ENCODE data around the gene ORAI3.

ORAI3 gene

DNA sequence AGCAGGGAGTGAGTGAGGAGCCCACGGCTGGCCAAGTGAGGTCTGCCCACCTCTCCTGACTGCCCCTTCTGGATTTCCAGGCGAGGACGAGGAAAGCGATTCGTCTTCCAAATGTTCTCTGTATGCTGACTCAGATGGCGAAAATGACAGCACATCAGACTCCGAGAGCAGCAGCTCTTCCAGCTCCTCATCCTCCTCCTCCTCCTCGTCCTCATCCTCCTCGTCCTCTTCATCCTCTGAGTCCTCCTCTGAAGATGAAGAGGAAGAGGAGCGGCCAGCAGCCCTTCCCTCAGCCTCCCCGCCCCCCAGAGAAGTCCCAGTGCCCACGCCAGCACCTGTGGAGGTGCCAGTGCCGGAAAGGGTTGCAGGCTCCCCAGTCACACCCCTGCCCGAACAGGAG, 22.4 kb downstream of the ORAI3 start:
- DNase-seq, result no peak

DNA sequence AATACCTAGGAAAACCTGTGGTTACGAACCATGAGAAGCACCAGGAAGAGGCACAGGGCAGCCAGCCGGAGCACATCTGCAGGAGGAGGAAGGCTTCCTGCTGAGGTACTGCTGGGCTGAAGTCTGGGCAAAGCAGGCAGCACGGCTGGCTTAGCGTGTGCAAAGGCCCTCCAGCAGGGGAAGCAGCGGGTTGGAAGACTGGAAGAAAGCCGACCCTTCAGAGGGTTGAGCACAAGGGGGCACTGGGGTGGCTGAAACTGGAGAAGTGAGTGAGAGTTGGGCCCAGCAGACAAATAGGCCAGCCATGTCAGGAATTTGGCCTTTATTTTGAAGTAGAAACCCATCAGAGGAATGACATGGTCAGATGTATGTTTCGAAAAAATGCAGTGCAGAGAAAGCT, 24.0 kb downstream of the ORAI3 start:
- DNase-seq, result no peak

DNA sequence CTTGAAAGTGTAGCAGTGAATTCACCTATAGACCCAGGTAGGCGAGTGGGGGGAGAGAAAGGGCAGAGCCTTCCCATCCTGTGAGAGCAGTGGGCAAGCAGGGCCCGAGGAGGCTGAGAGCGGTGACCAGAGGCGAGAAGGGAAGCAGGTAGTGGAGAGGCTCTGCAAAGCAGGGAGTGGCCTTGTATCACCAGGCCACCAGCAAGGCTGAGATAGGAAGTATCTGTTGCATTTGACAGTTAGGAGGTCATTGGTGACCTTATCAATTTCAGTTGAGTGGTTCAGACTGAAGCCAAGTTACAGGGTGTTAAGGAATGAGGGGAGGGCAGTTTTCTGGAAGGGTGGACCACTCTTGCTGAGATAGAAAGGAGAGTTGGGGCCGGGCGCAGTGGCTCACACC, 25.5 kb downstream of the ORAI3 start:
- no peak for DNase-seq

DNA sequence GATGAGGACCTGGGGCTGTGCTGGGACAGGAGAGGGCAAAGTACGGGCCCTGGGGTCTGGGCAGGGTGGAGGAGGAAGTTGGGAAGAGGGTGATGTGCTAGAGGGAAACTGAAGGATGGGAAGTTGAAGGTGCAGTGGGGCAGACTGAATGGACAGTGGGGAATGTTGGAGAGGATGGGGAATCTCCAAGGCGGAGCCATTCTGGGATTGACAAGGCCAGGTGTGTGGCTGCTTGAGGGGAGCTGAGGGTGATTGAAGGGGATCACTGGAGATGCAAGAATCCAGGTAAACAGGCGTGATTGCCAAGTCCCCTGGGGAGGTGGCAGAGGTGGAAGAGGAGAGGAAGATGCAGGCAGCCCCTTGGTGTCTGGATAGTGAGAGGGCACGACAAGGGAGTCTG, 27.6 kb downstream of the ORAI3 start:
- DNase-seq, result no peak

DNA sequence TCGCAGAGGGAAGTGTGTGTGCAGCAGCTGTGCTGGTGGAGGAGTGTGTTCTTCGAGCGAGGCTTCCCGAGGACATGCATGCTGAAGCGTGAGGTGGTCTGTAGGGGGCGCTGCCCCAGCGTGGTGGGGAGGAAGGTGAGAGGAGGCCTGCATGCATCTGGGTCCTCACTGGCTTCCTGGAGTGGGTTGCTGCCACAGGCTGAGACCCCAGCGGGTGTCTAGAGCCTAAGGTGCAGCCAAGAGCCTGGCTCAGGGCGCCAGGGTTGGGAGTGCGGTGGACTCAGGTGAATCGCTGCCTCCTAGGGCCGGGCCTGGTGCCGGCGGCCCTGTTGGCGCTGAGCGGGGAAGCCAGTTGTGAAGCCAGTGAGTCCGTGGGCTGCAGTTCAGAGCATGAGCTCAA, 28.6 kb downstream of the ORAI3 start:
- DNase-seq, result peak in 1 of 2 donors; percentile 34

DNA sequence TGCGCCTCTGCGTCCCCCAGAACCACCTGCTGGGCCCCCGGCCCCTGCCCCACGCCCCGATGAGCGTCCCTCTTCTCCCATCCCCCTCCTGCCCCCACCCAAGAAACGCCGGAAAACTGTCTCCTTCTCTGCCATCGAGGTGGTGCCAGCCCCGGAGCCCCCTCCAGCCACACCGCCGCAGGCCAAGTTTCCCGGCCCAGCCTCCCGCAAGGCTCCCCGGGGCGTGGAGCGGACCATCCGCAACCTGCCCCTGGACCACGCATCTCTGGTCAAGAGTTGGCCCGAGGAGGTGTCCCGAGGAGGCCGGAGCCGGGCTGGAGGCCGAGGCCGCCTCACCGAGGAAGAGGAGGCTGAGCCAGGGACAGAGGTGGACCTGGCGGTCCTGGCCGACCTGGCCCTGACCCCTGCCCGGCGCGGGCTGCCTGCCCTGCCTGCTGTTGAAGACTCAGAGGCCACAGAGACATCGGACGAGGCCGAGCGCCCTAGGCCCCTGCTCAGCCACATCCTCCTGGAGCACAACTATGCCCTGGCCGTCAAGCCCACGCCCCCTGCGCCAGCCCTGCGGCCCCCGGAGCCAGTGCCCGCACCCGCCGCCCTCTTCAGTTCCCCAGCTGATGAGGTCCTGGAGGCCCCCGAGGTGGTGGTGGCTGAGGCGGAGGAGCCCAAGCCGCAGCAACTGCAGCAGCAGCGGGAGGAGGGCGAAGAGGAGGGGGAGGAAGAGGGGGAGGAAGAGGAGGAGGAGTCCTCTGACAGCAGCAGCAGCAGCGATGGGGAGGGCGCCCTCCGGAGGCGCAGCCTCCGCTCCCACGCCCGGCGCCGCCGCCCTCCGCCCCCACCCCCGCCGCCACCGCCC, 30.5 kb downstream of the ORAI3 start:
- no peak for DNase-seq

DNA sequence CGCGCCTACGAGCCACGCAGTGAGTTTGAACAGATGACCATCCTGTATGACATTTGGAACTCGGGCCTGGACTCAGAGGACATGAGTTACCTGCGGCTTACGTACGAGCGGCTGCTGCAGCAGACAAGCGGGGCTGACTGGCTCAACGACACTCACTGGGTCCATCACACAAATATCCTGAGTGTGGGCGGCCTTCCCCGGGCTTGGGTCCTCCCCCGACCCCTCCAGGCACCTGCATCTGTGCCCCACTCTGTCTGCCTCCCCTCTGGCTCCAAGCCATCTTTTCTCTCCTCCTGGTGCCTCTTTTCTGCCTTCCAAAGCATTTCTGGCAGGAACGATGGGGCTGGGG, 31.1 kb downstream of the ORAI3 start:
- no peak for DNase-seq

DNA sequence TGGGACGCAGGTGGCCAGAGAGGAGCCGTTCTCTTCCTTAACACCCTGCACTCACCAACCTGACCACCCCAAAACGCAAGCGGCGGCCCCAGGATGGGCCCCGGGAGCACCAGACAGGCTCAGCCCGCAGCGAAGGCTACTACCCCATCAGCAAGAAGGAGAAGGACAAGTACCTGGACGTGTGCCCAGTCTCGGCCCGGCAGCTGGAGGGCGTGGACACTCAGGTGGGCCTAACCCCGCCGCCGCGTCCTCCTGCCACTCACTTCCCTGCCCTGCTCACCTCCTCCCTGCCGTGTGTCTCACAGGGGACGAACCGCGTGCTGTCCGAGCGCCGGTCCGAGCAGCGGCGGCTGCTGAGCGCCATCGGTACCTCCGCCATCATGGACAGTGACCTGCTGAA, 31.6 kb downstream of the ORAI3 start:
- DNase-seq, result no peak

DNA sequence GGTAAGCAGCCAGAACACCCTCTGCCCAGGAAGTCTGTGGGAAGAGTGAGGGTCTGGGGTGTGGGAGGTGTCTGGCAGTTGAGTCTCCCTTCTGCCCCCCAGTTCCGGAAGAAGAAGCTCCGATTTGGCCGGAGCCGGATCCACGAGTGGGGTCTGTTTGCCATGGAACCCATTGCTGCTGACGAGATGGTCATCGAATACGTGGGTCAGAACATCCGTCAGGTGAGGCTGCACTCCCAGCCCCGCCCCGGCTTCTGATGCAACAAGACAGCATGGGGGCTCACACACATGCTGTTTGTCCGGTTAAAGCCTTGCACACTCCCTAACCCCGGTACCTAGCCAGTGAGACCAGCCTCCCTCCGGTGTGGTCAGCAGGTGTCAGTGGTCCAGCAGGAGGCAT, 32.1 kb downstream of the ORAI3 start:
- no peak for DNase-seq

DNA sequence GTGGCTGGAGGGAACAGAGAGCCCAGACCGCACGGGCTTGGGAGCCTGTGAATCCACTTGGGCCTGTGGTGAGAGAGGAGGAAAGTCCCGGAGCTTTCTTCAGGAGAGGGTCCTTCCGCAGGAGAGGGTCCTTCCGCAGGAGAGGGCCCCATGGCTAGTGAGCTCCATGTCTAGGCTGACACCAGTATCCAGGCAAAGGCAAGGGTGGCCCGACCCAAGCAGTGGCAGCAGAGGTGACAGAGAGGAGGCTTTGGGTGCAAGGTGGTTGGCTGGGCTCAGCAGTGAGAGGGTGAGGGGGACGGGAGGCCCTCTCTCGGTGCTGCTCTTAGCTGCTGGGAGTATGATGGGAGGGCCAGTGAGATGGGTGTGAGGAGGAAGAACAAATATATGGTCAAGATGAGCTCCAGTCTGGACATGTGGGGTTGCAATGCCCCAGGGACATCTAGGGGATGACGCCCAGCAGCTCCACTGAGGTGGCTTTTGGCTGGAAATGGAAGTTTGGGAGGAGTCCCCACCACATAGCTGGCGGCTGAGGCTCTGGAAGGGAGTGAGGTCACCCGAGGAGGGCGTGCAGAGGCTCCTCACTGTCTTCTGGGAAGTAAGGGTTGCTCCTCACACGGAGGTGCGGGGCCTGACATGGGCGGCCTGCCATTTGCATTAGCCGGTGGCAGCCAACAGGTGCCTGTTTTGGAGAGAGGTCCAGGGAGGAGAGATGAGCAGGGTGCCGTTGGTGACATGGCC, 33.9 kb downstream of the ORAI3 start:
- DNase-seq, result no peak

DNA sequence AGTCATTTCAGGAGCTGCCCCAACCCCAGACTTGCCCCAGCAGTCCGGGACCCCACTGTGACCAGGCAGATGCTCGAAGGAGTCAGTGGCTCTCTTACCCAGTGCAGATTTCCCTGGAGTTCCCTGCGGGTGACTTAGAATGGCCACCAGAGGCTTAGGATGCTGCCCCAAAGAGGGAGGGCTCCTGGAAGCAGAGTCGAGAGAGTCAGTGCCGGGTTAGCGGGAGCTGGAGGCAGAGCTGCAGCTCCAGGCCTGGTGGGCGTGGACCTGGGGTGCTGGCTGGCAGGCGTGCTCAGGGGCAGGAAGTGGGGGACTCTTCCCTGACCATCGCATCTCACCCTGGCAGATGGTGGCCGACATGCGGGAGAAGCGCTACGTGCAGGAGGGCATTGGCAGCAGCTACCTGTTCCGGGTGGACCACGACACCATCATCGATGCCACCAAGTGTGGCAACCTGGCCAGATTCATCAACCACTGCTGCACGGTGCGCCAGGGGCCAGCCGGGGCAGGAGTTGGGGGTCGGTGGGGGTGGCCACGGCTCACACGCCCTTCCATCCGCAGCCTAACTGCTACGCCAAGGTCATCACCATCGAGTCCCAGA, 34.5 kb downstream of the ORAI3 start:
- DNase-seq, result no peak

DNA sequence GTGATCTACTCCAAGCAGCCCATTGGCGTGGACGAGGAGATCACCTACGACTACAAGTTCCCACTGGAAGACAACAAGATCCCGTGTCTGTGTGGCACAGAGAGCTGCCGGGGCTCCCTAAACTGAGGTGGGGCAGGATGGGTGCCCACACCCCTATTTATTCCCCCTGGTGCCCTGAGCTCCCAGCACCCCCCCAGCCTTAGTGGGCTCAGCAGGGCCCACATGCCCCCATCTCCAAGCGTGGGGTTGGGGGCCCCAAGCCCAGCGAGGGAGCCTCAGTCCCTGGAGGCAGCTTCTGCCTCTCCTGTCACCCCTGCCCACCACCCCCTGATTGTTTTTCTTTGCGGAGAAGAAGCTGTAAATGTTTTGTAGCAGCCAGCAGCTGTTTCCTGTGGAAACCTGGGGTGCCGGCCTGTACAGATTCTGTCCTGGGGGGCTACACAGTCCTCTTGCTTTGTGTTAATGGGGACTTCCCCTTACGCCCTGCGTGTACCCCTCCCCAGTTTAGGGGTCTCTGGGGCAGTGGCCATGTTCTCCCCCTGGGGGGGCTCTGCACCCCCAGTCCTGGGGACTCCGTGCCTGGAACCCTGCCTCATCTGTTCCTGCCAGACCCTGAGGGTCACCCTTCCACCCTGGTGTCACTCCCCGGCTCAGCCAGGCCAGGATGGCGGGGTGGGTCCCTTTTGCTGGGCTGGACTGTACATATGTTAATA, 35.2 kb downstream of the ORAI3 start:
- no peak for DNase-seq

DNA sequence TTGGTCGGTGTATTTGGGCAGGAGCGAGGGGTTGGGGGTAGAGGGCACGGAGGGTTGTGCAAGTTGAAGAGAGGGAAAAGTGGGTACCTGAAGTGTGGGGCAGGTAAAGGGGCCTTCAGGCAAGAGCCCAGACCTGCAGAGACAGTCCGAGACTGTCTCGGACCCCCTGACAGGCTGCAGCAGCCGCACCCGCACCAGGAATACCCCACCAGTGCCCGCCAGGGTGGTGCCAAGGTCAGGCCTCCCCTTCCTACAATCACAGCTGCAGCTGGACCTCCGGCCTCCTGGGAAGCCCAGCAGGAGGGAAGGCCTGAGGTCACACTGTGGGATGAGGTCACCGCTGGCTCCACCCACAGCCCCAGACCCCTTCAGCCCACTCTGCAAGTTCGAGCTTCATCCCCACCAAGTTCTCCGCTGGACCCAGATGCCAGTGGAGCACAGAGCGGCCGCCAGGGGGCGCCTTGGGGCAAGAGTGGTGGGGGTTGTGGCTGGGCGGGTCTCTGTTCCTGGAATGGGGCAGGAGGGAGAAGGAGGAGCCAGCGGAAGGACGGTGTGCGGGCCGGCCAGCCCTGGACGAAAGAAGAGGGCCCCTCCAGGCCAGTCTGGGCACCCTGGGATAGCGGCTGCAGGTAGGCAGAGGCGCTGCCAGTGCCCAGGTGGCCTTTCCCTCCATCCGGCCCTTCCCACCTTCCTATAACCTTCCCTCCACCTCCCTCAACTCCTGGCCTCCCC, 36.0 kb downstream of the ORAI3 start, which contains the start of gene HSD3B7:
Gene HSD3B7 (plus strand): TSS at position 539 of the 732 bp plus-strand sequence. CDS start 452 bp downstream, outside the sequence.
- DNase-seq, result peak; percentile 89 to 90

DNA sequence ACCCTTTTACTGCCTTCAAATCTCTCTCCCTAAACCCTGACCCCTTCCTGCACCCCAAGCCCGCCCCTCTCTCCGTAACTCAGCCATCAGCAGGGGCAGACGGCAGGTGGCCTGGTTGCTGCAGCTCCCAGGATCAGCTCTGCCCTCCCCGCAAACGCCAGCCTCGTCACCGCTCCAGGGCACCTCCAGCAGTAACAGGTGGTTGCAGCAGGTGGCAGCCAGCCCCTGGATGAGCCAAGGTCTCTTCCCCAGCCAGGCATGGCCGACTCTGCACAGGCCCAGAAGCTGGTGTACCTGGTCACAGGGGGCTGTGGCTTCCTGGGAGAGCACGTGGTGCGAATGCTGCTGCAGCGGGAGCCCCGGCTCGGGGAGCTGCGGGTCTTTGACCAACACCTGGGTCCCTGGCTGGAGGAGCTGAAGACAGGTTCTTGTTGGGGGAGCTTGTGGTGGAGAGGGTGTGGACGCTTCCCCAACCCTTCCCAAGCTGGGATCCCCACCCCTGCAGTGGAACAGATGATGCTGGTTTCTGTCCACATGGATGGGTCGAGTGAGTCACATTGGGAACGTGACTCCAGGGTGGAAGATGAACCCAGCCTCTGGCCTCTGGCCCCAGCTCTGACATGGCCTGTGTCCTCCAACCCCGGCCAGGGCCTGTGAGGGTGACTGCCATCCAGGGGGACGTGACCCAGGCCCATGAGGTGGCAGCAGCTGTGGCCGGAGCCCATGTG, 36.7 kb downstream of the ORAI3 start:
- DNase-seq, result no peak

DNA sequence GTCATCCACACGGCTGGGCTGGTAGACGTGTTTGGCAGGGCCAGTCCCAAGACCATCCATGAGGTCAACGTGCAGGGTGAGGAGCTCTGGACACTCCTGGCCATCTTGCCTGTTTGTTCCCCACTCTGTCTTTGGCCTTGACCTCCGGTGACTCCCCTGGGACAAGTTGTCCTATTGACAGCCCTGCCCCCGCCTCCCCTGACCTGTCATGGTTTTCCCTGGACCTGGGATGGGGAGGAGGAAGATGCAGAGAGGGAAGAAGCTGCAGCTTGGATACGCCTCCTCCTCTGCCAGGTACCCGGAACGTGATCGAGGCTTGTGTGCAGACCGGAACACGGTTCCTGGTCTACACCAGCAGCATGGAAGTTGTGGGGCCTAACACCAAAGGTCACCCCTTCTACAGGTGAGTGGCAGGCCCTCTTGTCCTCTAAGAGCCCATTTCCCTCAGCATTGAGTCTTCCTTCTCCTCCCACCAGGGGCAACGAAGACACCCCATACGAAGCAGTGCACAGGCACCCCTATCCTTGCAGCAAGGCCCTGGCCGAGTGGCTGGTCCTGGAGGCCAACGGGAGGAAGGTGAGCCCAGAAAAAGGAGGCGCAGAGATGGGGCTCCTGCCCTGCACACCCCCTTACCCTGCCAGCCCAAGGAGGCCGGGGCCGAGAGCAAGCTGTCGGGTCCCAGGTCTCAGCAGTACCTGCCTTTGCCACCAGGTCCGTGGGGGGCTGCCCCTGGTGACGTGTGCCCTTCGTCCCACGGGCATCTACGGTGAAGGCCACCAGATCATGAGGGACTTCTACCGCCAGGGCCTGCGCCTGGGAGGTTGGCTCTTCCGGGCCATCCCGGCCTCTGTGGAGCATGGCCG, 37.5 kb downstream of the ORAI3 start:
- DNase-seq, result no peak

DNA sequence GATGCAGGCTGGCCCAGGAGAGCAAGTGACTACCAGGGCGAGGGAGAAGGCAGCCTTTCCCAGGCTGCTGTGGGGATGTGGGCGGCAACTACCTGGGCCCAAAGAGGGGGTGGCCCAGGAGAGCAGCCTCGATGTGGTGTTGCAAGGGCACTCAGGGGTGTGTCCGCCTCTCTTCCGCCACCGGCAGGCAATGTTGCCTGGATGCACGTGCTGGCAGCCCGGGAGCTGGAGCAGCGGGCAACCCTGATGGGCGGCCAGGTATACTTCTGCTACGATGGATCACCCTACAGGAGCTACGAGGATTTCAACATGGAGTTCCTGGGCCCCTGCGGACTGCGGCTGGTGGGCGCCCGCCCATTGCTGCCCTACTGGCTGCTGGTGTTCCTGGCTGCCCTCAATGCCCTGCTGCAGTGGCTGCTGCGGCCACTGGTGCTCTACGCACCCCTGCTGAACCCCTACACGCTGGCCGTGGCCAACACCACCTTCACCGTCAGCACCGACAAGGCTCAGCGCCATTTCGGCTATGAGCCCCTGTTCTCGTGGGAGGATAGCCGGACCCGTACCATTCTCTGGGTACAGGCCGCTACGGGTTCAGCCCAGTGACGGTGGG, 38.8 kb downstream of the ORAI3 start:
- no peak for DNase-seq

DNA sequence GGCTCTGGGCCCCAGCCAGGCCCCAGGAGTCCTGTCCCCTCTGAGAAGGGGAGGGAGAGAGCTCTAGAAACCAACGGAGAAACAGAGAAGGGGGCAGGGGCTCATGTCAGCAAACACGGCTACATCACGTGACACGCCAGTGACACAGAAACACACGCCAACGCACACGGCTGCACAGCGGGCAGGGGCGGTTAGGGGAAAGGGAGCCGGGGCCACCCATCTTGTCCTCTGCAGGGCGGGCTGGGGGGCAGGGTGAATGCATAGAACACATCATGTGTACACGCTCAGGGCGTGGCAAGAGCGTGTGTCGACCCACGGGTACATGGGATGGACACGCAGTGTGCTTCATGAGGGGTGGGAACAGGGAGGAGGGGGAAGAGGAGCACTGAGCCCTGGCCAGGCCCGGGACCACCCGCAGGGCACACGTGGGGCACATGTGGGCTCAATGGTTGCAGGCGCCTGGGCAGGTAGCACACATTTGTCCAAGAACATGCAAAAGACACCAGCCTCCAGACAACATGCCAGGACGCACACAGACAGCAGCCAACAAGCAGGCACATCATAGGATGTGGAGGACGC, 40.7 kb downstream of the ORAI3 start:
- no peak for DNase-seq

DNA sequence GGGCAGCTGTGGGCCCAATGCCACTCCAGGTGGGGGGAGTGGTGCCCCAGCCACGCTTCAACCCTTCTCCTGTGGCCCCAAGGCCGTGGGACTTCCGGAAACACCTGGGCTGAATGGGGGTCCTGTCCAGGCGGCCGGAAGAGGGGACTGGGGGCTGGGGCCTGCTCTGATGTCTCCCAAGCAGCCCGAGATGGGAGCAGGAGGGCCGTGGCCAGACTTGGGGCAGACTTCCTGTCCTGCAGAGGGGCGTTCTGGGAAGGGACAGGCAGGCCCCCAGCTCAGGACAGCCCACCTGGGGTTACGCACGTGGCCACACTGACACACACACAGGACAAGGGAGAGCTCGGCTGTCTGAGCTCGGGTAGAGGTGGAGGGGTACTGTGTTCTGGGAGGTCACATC, 41.2 kb downstream of the ORAI3 start:
- no peak for DNase-seq

DNA sequence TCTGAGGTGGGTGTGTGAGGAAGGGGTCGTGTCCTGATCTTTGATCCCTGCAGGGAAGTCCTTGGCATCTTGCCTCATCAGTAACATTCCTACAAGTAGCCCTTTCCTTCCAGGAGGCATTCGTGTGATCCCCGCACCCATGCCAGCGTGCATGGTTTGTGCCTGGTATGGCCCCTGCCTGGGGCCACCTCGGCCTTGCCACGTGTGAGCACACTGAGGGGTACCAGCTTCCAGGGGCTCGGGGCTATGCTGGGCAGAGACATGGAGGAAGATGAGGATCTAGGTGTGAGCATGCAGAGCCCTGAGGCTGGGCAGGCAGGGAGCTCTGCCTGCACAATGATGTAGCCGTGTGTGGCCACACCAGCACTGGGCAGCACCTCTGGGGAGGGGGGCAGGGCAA, 42.2 kb downstream of the ORAI3 start:
- DNase-seq, result no peak

DNA sequence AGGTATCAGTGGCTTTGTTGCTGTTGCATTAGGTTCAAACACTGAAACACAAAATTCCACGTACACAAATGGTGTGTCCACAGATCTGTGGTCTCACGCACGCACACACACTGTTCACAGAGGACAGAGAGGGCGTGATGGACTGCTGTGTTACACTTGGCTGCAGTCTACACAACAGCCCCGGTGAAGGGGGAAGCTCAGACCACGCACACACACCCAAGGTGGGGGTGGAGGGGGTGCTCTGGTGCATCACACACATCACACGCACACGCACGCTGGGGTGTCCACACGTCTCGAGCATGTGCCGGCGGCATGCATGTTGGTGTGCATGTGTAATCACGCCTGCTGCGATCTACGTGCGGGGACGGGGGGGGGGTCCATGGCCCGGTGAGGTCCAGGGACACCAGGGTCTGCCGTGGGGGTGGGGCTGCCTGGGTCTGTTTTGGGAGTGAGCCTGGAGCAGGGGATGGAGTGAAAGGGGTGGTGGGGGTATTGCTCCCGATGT, 43.5 kb downstream of the ORAI3 start:
- no peak for DNase-seq
